IMR-90 (cell line): ENCODE measurements around the gene NEMP1.

Experiments used
- BHLHE40 ChIP-seq: fragments of 150-350 bp; IDR thresholded peaks from 2 replicates; pipeline ENCODE4 v1.6.1; 2016; ENCODE audit warnings: mild to moderate bottlenecking, low read depth, low read length
- CEBPB ChIP-seq: IDR thresholded peaks from 2 replicates; pipeline ENCODE4 v1.6.1; 2012; ENCODE audit warnings: low read depth, low read length, improper control_type of control experiment
- FOS ChIP-seq: fragments of 150-350 bp; IDR thresholded peaks from 2 replicates; pipeline ENCODE4 v1.6.1; 2016; ENCODE audit warnings: low read depth, low read length
- MAFK ChIP-seq: IDR thresholded peaks from 2 replicates; pipeline ENCODE4 v1.6.1; 2012; ENCODE audit warnings: low read depth, low read length, improper control_type of control experiment
- MAZ ChIP-seq: IDR thresholded peaks from 2 replicates; pipeline ENCODE4 v1.6.1; 2012; ENCODE audit warnings: low read depth, mild to moderate bottlenecking, low read length, improper control_type of control experiment, moderate library complexity, borderline replicate concordance
- POLR2A ChIP-seq: IDR thresholded peaks from 2 replicates; pipeline ENCODE4 v1.6.1; 2012; ENCODE audit warnings: mild to moderate bottlenecking, low read depth, low read length
- RAD21 ChIP-seq: IDR thresholded peaks from 2 replicates; pipeline ENCODE4 v1.6.1; 2012; ENCODE audit warnings: low read length, improper control_type of control experiment
- RCOR1 ChIP-seq: IDR thresholded peaks from 2 replicates; pipeline ENCODE4 v1.6.1; 2012; ENCODE audit warnings: mild to moderate bottlenecking, low read length, improper control_type of control experiment; ENCODE audit not compliant: insufficient replicate concordance
- RFX5 ChIP-seq: IDR thresholded peaks from 2 replicates; pipeline ENCODE4 v1.8.0; 2012; ENCODE audit warnings: low read depth, mild to moderate bottlenecking, low read length, moderate library complexity
- SMC3 ChIP-seq: fragments of 150-350 bp; IDR thresholded peaks from 2 replicates; pipeline ENCODE4 v1.6.1; 2016; ENCODE audit warnings: low read depth, mild to moderate bottlenecking, antibody characterized with exemption, low read length, moderate library complexity
- TF ChIP-seq, protein P1 (sequence below): conservative IDR thresholded peaks from 2 replicates; pipeline ENCODE4 v1.5.1; 2012; ENCODE audit warnings: mild to moderate bottlenecking, low read depth, low read length, improper control_type of control experiment
- TF ChIP-seq, protein P2 (sequence below): fragments of 150-350 bp; IDR thresholded peaks from 2 replicates; pipeline ENCODE4 v1.6.1; 2017; ENCODE audit warnings: mild to moderate bottlenecking, antibody characterized with exemption, low read length, low read depth

GRCh38 chr12:57106021-57106708, 27.6 kb upstream of the NEMP1 start:
- TF ChIP-seq POLR2A (no peak), RFX5 (no peak), MAZ (no peak), SMC3 (no peak), MAFK (no peak), BHLHE40 (no peak), FOS (no peak), CEBPB (no peak), RAD21 (no peak), RCOR1 (no peak)
- TF ChIP-seq, protein P1, sequence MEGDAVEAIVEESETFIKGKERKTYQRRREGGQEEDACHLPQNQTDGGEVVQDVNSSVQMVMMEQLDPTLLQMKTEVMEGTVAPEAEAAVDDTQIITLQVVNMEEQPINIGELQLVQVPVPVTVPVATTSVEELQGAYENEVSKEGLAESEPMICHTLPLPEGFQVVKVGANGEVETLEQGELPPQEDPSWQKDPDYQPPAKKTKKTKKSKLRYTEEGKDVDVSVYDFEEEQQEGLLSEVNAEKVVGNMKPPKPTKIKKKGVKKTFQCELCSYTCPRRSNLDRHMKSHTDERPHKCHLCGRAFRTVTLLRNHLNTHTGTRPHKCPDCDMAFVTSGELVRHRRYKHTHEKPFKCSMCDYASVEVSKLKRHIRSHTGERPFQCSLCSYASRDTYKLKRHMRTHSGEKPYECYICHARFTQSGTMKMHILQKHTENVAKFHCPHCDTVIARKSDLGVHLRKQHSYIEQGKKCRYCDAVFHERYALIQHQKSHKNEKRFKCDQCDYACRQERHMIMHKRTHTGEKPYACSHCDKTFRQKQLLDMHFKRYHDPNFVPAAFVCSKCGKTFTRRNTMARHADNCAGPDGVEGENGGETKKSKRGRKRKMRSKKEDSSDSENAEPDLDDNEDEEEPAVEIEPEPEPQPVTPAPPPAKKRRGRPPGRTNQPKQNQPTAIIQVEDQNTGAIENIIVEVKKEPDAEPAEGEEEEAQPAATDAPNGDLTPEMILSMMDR = no peak
- TF ChIP-seq, protein P2, sequence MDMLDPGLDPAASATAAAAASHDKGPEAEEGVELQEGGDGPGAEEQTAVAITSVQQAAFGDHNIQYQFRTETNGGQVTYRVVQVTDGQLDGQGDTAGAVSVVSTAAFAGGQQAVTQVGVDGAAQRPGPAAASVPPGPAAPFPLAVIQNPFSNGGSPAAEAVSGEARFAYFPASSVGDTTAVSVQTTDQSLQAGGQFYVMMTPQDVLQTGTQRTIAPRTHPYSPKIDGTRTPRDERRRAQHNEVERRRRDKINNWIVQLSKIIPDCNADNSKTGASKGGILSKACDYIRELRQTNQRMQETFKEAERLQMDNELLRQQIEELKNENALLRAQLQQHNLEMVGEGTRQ = no peak
